ENCODE measurements around the gene TBC1D21.

GRCh38 chr15:73932381-73933191, 59.2 kb downstream of the TBC1D21 start:
- TF ChIP-seq, protein P1, sequence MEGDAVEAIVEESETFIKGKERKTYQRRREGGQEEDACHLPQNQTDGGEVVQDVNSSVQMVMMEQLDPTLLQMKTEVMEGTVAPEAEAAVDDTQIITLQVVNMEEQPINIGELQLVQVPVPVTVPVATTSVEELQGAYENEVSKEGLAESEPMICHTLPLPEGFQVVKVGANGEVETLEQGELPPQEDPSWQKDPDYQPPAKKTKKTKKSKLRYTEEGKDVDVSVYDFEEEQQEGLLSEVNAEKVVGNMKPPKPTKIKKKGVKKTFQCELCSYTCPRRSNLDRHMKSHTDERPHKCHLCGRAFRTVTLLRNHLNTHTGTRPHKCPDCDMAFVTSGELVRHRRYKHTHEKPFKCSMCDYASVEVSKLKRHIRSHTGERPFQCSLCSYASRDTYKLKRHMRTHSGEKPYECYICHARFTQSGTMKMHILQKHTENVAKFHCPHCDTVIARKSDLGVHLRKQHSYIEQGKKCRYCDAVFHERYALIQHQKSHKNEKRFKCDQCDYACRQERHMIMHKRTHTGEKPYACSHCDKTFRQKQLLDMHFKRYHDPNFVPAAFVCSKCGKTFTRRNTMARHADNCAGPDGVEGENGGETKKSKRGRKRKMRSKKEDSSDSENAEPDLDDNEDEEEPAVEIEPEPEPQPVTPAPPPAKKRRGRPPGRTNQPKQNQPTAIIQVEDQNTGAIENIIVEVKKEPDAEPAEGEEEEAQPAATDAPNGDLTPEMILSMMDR (IDR thresholded peaks at IDR 0.05): no peak
- TF ChIP-seq POLR2A (IDR thresholded peaks at IDR 0.05): no peak
